ENCODE results near the gene DCXR. TPM values are rescaled to one million over a fixed set of nuclear protein-coding genes. Genes with fewer than 3 reads are reported as not detected.

The DCXR gene
- total RNA-seq, 4 donors from 2014 or later: 78.6 to 135 (median 102) TPM

GRCh38 chr17:82083533-82084359 lies 46.2 kb upstream of the DCXR start:
- WGBS: 91% methylated on average over 30 of the region's 55 CpGs
- Histone ChIP-seq H3K4me3 (no peak overlapping the region), H3K4me1 (no peaks in the 10 kb centered on the region), H3K27ac (replicated peaks in 1 of 4) (no peak overlapping the region), H3K36me3 (peaks cover 83 to 100% (median 99%) of the 10 kb centered on the region in 4 donors), H3K9me3 (no peaks in the 10 kb centered on the region), H3K27me3 (no peaks in the 10 kb centered on the region)
- DNase-seq (ENCODE audit: extremely low spot score): no peak
- no peak for TF ChIP-seq EP300 (IDR thresholded peaks at IDR 0.05)
- no peak for TF ChIP-seq CTCF (IDR thresholded peaks at IDR 0.05)
- no peak for TF ChIP-seq POLR2A (IDR thresholded peaks at IDR 0.05; ENCODE audit: low read depth)
- TF ChIP-seq POLR2AphosphoS5 (IDR thresholded peaks at IDR 0.05): no peak
- intact Hi-C loops (cut with DNase I): no loop called here

DNA sequence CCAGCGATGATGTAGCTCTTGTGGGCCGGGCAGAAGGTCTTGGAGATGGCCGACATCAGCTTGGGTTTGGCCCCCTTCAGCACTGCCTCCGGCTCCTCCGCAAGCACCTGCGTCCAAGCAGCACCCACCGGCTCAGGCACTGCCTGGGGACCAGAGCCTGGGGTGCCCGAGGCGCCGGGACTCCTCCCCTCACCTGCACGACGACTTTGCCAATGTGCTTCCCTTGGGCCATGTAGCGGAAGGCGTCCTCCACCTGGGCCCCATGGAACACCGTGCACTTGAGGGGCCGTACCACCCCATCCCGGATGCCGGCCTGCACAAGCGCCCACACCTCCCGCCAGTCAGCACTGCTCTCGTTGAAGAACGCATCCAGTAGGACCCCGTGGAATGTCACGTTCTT lies 45.5 kb upstream of the DCXR start:
- Histone ChIP-seq H3K4me3 (no peak overlapping the region), H3K27ac (replicated peaks in 1 of 4) (no peak overlapping the region), H3K9me3 (no peaks in the 10 kb centered on the region), H3K4me1 (peaks cover 0 to 2% (median 0%) of the 10 kb centered on the region in 4 donors), H3K27me3 (no peaks in the 10 kb centered on the region), H3K36me3 (peaks cover 76 to 100% (median 95%) of the 10 kb centered on the region in 4 donors)
- TF ChIP-seq POLR2A (IDR thresholded peaks at IDR 0.05; ENCODE audit: low read depth): no peak
- TF ChIP-seq CTCF (IDR thresholded peaks at IDR 0.05): no peak
- WGBS: 98% methylated on average over 9 of the region's 24 CpGs
- no peak for DNase-seq (ENCODE audit: extremely low spot score)
- intact Hi-C loops (cut with DNase I): no loop called here

- H3K4me1 ChIP-seq: peaks cover 0 to 3% (median 0%) of the 10 kb centered on the region in 4 donors
- no peak overlapping the region for H3K4me3 ChIP-seq
- intact Hi-C loops (cut with DNase I): no loop called here
- H3K27ac ChIP-seq (replicated peaks in 1 of 4): no peak overlapping the region
- 70% methylated on average over 2 of the region's 19 CpGs for WGBS
- no peaks in the 10 kb centered on the region for H3K27me3 ChIP-seq
- no peak for DNase-seq (ENCODE audit: extremely low spot score)
- TF ChIP-seq POLR2A (IDR thresholded peaks at IDR 0.05; ENCODE audit: low read depth): no peak
- TF ChIP-seq CTCF (IDR thresholded peaks at IDR 0.05): no peak
- TF ChIP-seq EP300 (IDR thresholded peaks at IDR 0.05): no peak
- no peak for TF ChIP-seq POLR2AphosphoS5 (IDR thresholded peaks at IDR 0.05)
- H3K9me3 ChIP-seq: no peaks in the 10 kb centered on the region
- H3K36me3 ChIP-seq: peaks cover 70 to 95% (median 89%) of the 10 kb centered on the region in 4 donors
Measured at GRCh38 chr17:82082456-82082855, 45.0 kb upstream of the DCXR start.

GRCh38 chr17:82081966-82082365 lies 44.5 kb upstream of the DCXR start:
- peaks cover 66 to 90% (median 85%) of the 10 kb centered on the region in 4 donors for H3K36me3 ChIP-seq
- intact Hi-C loops (cut with DNase I): no loop called here
- H3K9me3 ChIP-seq: no peaks in the 10 kb centered on the region
- H3K4me3 ChIP-seq: no peak overlapping the region
- no peaks in the 10 kb centered on the region for H3K27me3 ChIP-seq
- 88% methylated on average over 12 of the region's 22 CpGs for WGBS
- no peak overlapping the region for H3K27ac ChIP-seq (replicated peaks in 1 of 4)
- H3K4me1 ChIP-seq: peaks cover 0 to 6% (median 0%) of the 10 kb centered on the region in 4 donors
- TF ChIP-seq POLR2A (IDR thresholded peaks at IDR 0.05; ENCODE audit: low read depth) (no peak), POLR2AphosphoS5 (IDR thresholded peaks at IDR 0.05) (no peak), EP300 (IDR thresholded peaks at IDR 0.05) (no peak), CTCF (IDR thresholded peaks at IDR 0.05) (no peak)
- no peak for DNase-seq (ENCODE audit: extremely low spot score)
